GM19193 (cell line): ENCODE data around the gene TSHZ3.

Experiments
- POLR2A ChIP-seq: IDR thresholded peaks from 4 replicates; pipeline ENCODE4 v1.6.1; 2011; ENCODE audit not compliant: insufficient read depth, insufficient read length; ENCODE audit errors: extremely low read depth

Gene TSHZ3

DNA sequence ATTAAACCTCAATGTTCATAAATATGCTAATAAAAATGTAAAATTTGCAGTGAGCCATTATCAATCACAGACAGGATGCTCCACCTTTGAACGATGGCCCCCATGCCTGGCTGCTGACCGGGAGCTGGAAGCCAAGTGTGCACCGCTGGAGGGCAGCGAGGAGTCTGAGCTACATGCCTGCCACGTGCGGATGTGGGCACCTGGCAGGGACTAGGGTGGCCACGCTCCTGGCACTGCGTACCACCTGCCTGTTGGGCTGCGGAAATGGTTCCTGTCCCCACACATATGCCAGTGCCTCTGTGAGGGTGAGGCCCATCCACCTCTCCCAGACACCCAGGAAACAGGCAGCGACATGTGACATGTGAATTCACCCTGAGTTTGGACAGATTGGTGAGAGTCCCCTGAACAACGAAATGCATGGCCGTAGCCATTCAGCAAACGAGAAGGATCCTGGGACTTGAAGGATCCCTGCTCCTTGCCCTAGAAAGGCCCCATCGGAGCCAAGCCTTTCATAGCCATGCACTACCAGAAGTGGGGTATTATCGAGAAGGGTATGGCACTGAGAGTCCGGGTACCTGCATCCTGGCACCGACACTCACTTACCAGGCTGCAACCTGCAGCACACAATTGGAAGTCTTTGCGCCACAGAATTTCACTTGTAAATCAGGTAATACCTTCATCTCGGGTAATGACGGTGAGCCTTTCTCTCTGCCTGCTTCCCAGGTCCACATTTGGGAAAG is 35.8 kb downstream of the TSHZ3 start:
- no peak for TF ChIP-seq POLR2A

DNA sequence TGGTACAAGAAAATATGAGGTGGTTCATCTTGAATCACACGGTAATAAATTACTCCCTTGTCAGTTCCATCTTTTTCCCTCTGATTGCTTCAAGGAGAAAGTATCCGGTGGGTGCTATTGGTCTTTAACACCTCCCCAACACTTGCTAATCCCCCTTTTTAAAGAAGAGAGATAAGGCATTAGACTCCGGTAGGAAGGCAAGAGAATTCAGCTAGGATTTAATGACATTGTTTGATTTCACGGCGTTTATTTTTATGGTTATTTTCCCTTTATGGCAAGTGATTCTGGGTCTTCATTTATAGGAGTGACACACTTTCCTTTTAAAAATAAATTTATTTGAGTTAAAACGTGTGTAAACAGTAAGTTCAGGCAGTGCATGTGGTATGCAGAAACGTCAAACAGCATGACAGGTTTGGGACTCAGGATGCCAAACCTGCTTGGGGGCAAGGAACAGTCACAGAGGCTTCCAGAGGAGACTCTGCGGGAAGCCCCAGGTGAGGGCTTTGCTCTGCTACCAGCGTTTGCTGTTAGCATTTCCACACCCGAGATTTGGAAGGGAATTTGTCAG is 36.5 kb downstream of the TSHZ3 start:
- TF ChIP-seq POLR2A = no peak

GRCh38 chr19:31312009-31312676 is 37.1 kb downstream of the TSHZ3 start:
- TF ChIP-seq POLR2A = no peak

- TF ChIP-seq POLR2A = no peak
Observed at GRCh38 chr19:31310432-31311133, 38.7 kb downstream of the TSHZ3 start.

DNA sequence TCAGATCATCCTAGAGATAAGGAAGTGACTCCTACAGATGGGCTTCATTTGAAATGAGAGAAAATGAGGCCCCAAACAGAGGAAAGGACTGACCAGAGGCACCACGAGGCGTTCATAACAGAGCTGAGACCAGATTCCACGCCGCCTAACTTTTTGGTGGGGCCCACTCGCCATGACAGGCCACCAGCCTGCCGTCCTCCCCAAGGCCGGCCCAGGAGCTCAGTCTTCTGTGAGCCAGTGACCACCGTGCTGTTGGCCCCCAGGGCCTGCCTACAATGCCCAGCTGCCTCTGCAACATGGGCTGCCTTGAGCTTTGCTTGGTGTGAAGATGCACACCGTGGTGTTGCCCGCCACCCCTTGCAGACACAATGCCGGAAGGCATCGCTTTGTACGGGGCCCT is 40.5 kb downstream of the TSHZ3 start:
- TF ChIP-seq POLR2A = no peak

GRCh38 chr19:31307071-31307669 is 42.1 kb downstream of the TSHZ3 start:
- TF ChIP-seq POLR2A = no peak

- TF ChIP-seq POLR2A = no peak
Observed at GRCh38 chr19:31306006-31306753, 43.1 kb downstream of the TSHZ3 start.

- TF ChIP-seq POLR2A = no peak
Observed at GRCh38 chr19:31304831-31305312, 44.4 kb downstream of the TSHZ3 start.

GRCh38 chr19:31303262-31303815 is 45.9 kb downstream of the TSHZ3 start:
- no peak for TF ChIP-seq POLR2A

DNA sequence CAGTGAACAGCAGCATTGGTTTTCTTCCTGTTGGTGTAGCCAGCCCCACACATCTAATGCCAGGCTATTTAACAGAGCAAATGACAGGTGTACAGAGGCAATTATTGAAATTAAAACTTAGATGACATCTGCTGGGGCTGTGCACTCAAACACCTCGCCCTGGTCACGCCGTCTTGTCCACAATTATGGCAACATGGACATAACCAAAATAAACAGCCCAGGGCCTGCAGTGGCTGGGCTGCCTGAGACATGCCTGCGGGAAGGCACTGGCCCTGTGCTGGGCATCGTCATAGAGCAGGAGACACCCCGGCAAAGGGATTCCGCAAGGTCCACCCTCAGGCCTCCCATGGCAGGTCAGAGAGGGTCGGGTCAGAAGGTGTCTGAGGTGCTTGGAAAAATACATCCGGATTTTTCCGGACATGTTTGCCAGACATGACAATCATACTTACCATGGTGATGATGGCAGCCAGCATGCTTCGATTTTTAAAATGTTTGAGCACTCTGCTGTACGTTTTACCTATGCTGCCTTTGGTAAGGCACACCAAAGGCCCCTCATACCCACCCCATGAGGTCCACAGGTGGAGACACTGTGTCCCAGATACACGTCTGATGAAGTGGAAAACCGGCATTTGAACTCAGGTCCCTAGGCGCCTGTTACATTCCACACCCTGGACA is 47.8 kb downstream of the TSHZ3 start:
- TF ChIP-seq POLR2A = no peak

GRCh38 chr19:31300422-31300821 is 48.8 kb downstream of the TSHZ3 start:
- TF ChIP-seq POLR2A = no peak

DNA sequence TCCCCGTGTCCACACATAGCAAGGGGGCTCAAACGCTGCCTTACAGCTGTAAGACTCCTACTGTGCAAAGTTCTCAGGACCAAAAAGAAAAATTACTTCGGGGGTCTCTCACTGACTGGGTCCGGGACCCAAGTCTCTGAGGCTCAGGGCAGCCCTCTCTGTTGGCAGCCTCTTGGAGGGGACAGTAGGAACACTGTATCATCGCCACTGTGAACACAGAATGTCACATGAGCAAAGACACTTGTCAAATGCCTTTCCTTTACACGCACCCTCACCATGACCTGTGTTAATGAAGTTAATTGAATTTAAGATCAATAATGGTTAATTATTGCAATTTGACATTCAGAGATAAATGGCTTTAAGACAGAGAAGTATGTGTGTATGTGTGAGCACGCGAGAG is 49.6 kb downstream of the TSHZ3 start:
- no peak for TF ChIP-seq POLR2A

DNA sequence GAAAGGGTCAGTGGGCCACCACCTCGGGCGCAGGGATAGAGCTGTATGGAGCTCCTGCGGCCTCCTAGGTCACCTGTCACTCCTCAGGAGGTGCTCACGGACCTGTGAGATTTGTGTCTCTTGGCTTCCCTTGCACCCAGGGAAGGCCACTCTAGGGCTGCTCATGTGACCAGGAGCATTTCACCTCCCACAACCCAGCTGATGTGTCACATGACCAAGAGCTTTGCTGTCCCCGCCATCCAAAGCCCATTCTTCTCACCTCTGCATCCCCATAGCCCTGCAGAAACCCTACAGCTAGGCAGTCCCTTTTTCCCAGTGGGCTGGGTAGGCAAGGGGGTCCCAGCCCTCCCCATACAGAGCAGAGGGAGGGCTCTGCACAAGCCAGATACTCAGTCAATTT is 51.2 kb downstream of the TSHZ3 start:
- no peak for TF ChIP-seq POLR2A

GRCh38 chr19:31296741-31297390 is 52.4 kb downstream of the TSHZ3 start:
- TF ChIP-seq POLR2A = no peak

DNA sequence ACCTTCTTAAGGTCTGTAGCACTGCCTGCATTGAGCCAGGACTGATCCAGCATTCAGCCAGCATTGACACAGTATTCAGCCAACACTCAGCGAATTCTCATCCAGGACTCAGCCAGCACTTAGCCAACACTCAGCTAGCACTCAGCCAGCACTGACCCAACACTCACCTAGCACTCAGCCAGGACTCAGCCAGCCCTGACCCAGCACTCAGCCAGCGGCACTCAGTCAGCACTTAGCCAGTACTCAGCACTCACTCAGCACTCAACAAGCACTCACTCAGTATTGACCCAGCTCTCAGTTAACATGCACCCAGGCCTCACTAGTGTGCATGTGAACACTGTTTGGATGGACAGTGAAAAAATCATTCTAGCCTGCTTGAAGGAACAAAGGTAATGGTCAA is 55.0 kb downstream of the TSHZ3 start:
- TF ChIP-seq POLR2A = no peak
